22Rv1 (cell line): ENCODE results near the gene HOXA13.

ENCODE experiments used
- CTCF ChIP-seq: fragments of 450-650 bp; IDR thresholded peaks from 2 replicates; pipeline ENCODE4 v1.5.1; 2017; ENCODE audit warnings: mild to moderate bottlenecking
- ZFX ChIP-seq: fragments of 450-650 bp; IDR thresholded peaks from 2 replicates; pipeline ENCODE4 v1.6.1; 2017; ENCODE audit warnings: antibody characterized with exemption, borderline replicate concordance

DNA sequence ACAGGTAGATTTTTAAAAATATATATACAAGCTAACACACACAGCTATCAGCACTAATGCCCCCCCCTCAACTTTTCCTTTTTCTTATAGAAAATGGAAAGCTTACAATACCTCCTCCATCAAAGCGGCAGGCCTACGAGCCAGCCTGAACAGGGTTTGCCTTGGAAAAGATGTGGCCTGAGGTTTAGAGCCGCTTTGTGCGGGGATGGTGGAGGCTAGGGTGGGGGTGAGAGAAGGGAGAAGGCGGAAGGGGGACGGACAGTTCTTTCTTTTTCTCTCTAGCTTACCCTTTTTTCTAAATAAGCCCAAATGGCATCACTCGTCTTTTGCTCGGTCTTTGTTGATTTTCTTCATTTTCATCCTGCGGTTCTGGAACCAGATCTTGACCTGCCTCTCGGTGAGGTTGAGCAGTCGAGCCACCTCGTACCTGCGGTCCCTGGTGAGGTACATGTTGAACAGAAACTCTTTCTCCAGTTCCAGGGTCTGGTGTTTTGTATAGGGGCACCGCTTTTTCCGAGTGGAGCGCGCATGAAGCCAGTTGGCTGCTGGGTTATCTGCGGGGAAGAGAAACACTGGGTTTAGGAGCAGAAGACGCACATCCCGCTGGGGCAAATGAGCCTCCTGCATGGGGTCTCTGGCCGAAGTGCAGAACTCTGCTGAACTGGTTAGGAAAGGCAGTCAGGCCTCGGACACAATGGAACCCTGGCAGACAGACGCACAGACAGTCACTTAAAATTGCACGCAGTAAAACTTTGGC, 36.4 kb downstream of the HOXA13 start:
- TF ChIP-seq CTCF, result no peak
- TF ChIP-seq ZFX, result no peak
